ENCODE results near the gene ZMYND10. TPM values are rescaled to one million over a fixed set of nuclear protein-coding genes. Genes with fewer than 3 reads are reported as not detected.

ZMYND10 gene
- total RNA-seq, 1 donor from 2014 or later: not detected

- peak; percentile 83 for DNase-seq
Measured at GRCh38 chr3:50370594-50370993, 25.1 kb upstream of the ZMYND10 start.

DNA sequence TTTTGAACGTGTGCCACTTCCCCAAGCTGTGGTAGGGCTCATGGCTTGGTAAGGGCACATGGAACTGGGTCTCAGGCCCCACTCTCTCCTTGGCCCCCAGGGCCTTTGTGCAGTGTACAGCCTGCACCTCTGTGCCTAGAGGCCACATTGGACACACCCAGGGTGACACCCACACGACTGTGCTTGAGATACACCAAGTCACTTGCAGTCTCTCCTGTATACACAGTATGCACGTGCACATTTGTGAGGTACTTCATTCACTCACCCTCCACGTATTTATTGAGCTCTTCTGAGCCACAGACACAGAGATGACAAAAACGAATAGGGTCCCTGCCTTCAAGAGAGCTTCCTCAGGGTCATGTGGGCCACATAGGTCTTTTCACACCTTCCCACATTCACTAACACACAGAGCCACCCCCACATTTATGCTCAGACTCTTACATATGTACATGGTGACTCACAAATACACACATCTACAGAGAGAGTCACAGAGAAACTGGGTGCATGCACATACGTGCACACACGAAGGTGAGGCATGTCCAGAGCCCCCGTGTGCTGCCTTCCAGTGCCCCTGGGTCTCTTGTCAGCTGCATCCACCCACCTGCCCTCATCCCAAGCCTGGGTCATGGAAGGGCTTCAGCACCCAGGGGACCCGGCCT lies 23.6 kb upstream of the ZMYND10 start:
- DNase-seq: no peak

DNA sequence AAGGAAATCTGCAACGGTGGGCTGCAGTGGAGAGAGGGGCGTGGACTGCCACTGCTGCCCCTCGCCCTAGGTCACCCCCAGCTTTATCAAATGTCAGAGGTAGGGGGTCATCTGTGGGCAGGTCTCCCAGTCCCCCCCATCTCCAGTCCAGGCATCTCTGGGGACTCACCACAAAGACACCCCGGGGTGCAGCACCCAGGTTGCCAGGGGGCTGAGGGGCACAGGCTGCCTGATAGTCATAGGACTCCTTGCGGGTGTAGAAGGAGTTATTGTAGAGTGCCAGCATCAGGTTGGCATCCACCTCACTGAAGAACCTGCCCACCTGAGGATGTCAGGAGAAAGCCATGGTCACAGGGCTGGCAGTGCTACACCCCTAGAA lies 20.3 kb upstream of the ZMYND10 start:
- DNase-seq: no peak

GRCh38 chr3:50365080-50365841 lies 19.7 kb upstream of the ZMYND10 start:
- DNase-seq: peak; percentile 87

- peak; percentile 22 for DNase-seq
Measured at GRCh38 chr3:50364573-50365079, 19.1 kb upstream of the ZMYND10 start.

GRCh38 chr3:50359760-50360110 lies 14.2 kb upstream of the ZMYND10 start:
- no peak for DNase-seq

- DNase-seq: peak; percentile 99
Measured at GRCh38 chr3:50358911-50359759, 13.6 kb upstream of the ZMYND10 start, which contains the start of gene TMEM115. Gene TMEM115, minus strand, starts transcription at chr3:50359521. Its CDS starts 458 bp downstream, at chr3:50359063.

GRCh38 chr3:50358355-50358910 lies 12.9 kb upstream of the ZMYND10 start:
- no peak for DNase-seq

GRCh38 chr3:50357481-50357880 lies 11.9 kb upstream of the ZMYND10 start:
- no peak for DNase-seq

GRCh38 chr3:50356553-50356952 lies 11.0 kb upstream of the ZMYND10 start:
- no peak for DNase-seq

GRCh38 chr3:50355829-50356552 lies 10.5 kb upstream of the ZMYND10 start:
- DNase-seq: no peak

DNA sequence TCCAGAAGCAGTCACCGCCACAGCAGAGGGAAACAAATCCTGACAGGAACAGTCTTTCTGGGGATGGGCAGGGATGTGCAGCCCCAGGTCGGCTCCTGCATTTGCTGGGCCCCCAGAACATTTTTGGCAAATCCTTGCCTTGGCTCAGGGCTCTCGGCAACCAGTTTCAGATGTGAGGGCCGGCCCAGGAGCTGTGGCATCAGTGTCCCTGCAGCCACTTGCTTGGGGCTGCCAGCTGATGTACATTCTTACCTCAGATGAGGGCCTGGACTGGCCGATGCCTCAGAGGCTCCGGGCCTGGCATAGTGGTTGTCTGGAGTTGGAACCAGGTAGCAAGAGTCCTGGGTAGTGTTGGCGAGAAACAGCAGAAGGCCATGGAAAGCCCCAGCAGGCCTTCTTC lies 9.3 kb upstream of the ZMYND10 start:
- no peak for DNase-seq

DNA sequence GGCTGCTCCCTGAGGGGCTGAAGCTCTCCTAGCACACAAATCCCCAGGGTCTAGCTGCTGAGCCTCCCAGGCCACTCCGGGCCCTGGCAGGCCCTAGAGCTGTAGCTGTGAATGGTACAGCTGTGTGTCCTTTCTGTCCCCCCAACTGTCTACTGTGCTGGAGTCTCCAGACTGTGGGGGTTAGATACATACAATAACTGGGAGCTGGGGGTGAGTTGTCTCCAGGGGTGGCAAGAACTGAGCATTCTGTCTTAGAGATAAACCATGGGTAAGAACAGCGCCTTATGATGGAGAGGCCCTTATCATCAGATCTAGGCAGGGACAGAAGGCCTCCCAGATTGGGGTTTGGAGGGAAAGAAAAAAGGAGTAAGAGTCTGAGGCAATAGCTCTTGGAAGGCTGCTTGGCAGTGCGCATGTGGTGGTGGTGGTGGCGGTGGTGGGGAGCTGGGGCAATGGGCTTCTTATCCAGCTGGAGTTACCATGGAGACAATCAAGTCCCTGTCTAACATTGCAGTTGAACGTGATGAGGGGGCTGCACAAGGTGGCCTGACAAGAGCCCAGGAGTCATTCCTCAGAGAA lies 8.7 kb upstream of the ZMYND10 start:
- DNase-seq: no peak

DNA sequence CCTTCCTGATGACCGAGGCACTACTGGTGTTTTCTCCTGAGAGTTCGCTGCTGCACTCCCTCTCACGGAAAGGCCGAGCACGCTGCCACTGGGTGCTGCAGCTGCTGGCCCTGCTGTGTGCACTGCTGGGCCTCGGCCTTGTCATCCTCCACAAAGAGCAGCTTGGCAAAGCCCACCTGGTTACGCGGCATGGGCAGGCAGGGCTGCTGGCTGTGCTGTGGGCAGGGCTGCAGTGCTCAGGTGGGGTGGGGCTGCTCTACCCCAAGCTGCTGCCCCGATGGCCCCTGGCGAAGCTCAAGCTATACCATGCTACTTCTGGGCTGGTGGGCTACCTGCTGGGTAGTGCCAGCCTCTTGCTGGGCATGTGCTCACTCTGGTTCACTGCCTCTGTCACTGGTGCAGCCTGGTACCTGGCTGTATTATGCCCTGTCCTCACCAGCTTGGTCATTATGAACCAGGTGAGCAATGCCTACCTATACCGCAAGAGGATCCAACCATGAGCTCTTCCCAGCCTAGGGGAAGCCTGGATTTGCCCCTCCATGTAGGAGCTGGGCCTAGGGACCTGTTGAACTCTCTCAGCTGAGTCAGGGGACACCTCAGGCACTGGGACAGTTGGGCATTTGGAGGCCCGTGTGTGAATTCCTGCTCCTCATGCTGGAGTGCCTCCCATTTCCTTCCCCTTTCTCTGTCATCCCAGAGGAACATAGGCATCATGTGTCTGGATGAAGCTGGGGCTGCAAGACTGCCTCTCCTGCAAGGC lies 7.9 kb upstream of the ZMYND10 start:
- no peak for DNase-seq

DNA sequence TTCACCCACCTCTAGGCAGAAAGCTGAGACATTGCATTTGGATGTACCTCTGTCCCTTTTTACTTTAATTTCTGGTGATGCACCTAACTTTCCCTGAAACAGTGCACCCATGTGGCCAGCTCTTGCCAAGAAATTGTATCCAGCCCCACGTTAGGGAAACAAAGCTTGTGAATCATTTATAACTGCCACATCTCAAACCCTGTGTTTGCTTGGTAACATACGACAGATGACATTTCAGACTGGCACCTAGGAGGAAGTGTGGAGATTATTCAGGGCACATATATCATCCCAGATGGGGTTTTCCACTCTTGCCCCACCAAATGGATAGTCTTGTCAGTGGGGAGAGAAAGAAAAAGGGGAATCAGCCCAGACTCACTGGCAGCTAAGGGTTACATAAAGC lies 7.2 kb upstream of the ZMYND10 start:
- DNase-seq: no peak

GRCh38 chr3:50351323-50351697 lies 5.8 kb upstream of the ZMYND10 start:
- no peak for DNase-seq

DNA sequence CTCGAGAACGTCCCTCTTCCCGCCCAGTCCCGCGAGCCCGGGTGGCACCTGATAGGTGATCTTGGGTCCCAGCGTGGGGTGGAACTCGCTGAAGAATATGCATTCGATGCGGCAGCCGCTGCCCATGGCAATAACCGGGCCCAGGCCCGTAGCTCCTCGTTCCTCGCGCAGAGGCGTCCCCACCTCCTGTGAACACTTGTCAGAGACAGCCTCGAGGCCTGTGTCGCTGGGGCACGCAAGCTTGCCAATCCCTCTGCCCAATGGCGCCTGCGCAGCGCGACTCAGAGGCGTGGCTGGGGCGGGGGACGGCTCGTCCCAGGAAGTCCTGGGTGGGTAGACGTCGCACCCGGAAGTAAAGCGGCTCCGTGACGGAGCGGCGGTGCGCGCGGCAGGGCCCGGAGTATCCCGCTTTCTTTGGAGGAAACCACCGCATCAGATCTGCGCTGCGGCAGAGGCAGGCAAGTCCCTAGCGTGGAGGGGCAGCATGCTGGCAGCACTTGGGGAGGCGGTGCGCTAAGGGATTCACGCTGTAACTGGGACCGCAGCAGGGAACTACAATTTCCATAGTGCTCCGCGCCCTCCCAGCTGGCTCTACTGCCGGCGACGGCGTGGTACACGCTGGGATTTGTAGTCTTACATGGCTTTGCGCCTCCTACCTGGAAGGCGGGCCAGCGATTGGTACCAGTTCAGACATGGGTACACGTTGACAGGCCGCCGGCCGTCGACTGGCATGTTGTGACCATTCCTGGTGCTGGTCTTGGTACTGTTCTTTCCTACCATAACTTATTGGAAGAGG lies 5.2 kb upstream of the ZMYND10 start, which contains the start of the genes CYB561D2 and NPRL2:
TSS of gene CYB561D2 (plus strand) at position 336 of the 796 bp plus-strand sequence. CDS start 572 bp downstream, outside the sequence.
TSS of gene NPRL2 (minus strand) at position 249 of the 796 bp plus-strand sequence. CDS start at position 126, 123 bp downstream.
- DNase-seq: peak; percentile 98

GRCh38 chr3:50350213-50350526 lies 4.6 kb upstream of the ZMYND10 start:
- DNase-seq: no peak

DNA sequence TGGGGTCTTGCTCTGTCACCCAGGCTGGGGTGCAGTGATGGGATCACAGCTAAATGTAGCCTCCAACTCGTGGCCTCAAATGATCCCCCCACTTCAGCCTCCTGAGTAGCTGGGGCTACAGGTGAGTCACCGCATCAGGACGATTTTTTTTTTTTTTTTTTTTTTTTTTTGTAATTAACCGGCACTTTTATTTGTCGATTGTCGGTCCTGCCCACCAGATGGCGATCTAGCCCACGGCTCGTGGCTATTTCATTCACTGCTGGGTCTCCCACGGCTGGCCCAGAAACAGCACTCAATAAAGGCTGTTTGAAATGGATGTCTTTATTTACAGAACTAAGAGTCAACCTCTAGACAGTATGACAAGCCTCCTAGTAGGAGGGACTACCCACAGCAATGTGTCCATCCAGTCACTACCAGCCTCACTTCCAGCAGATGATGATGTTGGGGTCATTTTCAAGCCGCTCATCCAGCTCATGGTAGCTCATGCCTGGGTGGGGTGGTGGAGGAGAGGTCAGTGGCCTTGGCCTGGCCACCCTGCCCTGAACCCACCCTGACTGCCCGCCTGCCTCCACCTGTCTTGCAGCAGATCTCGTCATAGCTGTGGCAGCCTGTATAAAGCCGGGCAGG lies 1.8 kb upstream of the ZMYND10 start:
- DNase-seq: peak; percentile 89
